CD1c-positive myeloid dendritic cell (primary cell): ENCODE results near the gene MYCT1.
"Not testable (repeated sequence)": the region's sequence is repeated elsewhere in the genome, so short reads cannot be mapped to it uniquely, and the experiment has no call there.

Experiments
- DNase-seq: peaks from one replicate; pipeline ENCODE4 v3.0.0-alpha.2; 2016; ENCODE audit errors: extremely low spot score

MYCT1 gene, protein sequence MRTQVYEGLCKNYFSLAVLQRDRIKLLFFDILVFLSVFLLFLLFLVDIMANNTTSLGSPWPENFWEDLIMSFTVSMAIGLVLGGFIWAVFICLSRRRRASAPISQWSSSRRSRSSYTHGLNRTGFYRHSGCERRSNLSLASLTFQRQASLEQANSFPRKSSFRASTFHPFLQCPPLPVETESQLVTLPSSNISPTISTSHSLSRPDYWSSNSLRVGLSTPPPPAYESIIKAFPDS

DNA sequence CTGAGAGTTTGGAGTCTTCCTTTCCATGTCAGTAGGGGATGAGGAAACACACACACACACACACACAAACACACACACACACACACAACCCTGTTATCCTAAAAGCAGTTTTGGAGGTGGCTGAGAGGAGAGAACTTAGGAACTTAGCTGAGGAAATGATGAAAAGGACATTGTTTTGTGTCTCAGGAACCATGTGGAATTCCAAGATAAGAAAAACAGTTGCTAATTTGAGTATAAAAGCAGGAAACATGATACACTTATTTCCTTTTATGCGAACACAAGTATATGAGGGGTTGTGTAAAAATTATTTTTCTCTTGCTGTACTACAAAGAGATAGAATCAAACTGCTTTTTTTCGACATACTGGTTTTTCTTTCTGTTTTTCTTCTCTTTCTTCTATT, at the start of gene MYCT1:
MYCT1 (plus strand) TSS at position 264 of the 400 bp plus-strand sequence; CDS start at position 270, 6 bp downstream.
- no peak for DNase-seq

- DNase-seq, result no peak
Measured at GRCh38 chr6:152648105-152648504, 49.6 kb upstream of the MYCT1 start.

DNA sequence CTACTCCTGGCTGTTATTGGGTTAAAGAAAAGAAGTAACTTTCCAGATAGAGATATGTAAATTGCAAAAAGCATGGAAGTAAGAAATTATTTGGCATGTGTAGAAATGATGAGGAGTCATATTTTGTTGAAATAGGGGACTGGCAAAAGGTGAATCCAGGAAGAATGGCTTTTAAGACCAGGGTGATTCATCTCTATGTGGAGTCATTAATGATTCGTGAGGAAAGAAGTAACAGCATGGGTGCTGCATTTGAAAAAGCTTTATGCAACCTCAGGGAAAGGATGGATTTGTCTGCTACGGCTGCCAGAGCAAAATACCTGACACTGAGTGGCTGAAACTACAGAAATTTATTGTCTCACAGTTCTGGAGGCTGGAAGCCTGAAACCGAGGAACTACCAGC, 45.7 kb upstream of the MYCT1 start:
- DNase-seq, result no peak

- no peak for DNase-seq
Measured at GRCh38 chr6:152661776-152662175, 35.9 kb upstream of the MYCT1 start.

DNA sequence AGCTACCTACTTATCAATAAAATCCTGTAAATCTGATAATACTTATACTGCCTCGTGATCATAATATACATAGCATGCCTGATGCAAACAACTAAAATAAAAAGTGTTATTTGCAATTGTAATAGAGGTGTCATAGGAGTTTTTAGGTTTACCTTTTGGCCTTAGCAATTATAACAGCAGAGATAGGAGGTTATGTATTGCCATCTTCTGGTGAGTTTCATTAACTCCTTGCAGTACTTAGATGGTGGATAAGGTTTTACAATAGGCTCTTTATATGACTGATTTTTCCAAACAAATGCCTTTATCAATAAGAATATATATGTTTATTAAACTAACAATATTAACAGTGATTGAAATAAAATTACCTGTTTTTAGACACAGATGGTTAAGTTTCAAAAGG, 27.8 kb upstream of the MYCT1 start:
- peak; percentile 1 for DNase-seq

DNA sequence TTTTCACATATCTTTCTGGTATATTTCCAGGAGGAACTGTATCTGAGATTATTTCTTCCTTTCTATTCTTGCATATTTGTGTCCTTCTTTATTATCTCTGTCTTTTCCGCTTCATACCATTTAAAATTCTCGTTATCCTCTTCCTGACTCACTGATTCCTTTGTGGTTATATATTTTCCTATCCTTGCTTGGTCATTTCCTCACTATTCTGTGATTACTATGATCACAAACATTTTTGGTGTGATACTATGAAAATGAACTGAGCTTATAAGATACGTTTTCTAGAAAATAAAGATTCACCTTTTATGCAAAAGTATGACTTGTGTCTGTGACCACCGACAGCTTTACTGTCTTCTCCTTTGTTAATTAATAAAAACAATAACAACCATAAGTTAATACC, 26.5 kb upstream of the MYCT1 start:
- DNase-seq, result no peak

- no peak for DNase-seq
Measured at GRCh38 chr6:152673236-152673635, 24.5 kb upstream of the MYCT1 start.

DNA sequence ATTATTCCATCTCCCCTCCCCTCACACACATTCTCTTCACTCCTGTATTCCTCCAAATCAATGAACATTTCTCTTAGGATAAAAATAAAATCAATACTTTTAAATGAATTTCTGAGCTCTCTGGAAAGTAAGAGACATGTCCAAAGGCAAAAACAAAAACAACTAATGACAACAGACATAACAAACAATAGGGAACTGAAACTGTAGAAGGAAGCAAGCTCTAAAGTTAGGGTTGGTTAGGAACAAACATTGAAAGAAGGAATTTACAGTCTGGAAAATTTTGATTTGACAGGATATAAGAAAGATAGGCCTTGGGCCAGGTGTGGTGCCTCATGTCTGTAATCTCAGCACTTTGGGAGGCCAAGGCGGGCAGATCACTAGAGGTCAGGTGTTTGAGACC, 17.5 kb upstream of the MYCT1 start:
- DNase-seq, result peak; percentile 35

DNA sequence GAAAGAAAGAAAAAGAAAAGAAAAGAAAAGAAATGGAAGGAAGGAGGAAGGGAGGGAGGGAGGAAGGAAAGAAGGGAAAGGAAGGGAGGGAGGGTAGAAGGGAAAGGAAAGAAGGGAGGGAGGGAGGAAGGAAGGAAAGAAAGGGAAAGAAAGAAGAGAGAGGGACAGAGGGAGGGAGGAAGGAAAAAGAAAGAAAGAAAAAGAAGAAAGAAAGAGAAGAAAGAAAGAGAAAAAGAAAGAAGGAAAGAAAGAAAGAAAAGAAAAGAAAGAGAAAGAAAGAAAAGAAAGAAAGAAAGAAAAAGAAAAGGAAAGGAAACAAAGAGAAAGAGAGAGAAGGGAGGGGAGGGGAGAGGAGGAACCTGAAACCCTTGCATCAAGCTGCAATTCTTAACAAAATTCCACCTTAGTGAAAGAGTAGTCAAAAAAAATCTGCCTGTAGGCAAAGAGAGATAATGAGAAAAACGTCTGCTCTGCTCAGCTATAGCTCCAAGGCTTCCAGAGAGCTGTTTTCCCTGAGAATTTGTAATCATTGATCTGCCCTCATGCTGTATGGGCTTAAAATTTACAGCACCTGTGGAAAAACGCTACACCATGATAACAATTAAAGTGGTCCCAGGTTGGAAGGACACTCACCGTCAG, 16.7 kb upstream of the MYCT1 start:
- DNase-seq, result no peak

DNA sequence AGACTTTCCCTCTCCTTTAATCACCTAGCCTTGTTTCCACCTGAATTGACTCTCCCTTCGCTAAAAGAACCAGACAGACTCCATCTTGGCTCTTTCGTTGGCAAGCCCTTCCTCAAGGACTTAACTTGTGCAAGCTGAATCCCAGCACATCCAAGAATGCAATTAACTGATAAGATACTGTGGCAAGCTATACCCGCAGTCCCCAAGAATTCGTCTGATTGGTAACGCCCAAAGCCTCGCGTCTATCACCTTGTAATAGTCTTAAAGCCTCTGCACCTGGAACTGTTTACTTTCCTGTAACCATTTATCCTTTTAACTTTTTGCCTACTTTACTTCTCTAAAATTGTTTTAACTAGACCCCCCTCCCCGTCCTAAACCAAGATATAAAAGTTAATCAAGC, 15.6 kb upstream of the MYCT1 start:
- no peak for DNase-seq

DNA sequence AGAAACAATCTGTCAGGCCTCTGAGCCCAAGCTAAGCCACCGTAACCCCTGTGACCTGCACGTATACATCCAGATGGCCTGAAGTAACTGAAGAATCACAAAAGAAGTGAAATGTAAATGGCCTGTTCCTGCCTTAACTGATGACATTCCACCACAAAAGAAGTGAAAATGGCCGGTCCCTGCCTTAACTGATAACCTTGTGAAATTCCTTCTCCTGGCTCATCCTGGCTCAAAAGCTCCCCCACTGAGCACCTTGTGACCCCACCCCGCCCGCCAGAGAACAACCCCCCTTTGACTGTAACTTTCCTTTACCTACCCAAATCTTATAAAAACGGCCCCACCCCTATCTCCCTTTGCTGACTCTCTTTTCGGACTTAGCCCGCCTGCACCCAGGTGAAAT, 14.8 kb upstream of the MYCT1 start:
- DNase-seq, result not testable (repeated sequence)

DNA sequence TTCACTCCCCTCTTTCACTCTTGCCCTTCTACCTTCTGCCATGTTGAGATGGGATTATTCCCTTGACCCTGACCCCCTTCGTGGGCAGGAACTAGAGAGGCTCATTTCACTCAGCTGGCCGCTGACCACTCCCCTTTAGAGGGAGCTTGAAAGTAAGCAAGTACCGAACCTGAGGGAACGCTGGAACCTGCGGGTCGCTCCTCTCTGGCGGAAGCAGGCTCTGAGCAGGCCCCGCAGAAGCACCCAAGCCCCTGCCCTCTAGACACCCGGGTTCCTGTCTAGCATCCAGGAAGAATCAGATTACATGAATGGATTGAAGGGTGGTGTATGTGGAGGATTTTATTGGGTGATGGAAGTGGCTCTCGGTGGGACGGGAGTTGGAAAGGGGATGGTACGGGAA, 11.9 kb upstream of the MYCT1 start:
- DNase-seq, result no peak

DNA sequence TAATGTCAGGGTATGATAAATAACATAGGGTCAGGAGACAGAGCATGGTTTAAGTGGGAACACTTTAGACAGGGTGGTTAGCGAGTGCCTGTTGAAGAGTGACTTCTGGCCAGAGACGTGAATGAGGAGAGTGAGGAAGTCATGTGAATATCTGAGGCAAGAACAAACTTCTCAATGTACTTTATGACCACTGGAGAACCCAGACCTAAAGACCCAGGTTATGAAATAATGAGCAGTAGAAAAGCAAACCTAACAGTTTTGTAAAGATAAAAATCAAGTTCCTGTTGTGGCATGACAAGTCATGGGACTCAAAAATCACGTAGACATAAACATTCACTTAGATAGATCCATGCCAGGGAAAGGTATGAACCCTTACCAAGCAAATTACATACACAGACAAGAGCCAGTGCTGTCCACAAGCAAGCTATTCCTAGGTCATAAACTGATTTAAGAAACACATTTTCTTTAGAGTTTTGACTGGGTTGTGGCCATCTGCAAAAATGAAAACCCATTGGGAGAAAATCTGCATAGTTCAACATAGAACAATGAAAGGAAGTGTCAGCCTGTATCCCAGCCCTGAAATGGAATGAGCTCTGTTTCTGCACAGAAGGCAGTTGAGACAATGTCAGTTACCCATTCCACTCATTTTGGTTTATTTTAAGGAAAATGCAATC, 2.2 kb upstream of the MYCT1 start:
- no peak for DNase-seq

DNA sequence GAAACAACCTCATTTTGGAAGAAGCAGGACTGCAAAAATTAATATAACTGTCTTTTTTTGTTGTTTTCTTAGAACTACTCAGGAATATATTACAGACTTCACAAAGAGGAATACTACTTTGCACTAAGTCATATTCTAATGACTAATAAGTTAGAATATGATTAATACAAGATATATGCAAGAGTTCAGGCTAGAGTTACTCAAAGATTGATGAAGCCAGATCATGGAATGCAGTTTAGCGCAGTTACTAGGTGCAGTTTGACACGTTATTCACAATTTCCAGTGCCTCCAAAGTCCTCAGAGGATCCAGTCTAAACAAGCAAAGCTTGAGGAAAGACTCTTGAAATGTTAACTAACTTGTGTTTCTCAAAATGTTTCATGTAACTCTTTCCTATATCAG, 1.2 kb upstream of the MYCT1 start:
- no peak for DNase-seq

- no peak for DNase-seq
Measured at GRCh38 chr6:152698692-152699091, 995 bp downstream of the MYCT1 start.

DNA sequence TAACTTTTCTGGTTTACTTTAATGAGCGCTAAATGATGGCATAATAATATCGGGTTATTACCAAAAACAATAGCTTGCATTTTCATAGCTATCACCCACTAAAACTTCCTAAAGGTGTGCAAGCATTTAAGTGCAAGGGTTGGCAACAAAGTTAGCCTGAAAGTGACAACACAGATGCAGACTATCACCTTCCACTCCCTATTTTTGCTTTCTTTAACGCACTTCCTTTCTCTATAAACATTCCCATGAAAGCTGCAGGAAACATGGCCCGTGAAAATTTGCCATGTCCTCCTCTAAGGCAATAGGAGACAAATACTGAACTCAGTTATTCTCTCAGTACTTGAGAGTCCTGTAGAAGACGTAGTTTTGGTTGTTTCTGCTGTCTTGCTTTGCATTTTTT, 2.7 kb downstream of the MYCT1 start:
- no peak for DNase-seq

DNA sequence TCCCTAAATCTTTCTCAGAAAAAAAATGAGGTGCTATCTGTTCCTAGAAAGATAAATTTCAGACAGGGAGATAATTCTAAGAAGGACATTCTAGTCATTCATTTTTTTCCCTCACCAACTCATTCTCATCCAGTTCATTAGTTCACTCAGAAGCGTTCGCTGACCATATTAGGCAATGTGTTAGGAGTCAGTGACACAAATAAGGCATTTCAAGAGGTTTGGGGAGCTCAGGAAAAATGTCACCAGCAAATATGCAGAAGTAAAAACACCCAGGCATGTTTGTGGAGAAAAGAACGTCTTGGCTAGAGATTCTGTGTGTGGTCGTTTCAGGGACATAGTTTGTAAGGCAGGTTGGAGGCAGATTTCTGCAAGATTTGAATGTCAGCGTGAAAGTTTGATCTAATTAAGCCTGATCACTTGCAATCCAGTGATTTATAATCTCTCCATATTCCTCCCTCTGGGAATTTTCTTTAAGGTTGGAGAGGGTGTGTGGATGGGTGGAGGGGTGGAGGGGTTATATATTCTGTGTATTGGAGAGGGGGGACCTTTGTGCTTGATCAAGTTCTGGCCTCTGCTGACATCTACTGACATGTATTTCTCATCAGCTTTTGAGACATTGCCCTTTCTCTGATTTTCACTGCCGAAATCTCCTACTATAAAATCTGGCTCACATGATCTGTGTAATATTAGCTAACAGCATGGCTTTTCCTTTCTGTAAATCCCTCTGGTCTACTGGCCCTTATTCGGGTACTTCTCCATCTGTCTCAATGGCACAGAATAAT, 3.6 kb downstream of the MYCT1 start:
- no peak for DNase-seq

DNA sequence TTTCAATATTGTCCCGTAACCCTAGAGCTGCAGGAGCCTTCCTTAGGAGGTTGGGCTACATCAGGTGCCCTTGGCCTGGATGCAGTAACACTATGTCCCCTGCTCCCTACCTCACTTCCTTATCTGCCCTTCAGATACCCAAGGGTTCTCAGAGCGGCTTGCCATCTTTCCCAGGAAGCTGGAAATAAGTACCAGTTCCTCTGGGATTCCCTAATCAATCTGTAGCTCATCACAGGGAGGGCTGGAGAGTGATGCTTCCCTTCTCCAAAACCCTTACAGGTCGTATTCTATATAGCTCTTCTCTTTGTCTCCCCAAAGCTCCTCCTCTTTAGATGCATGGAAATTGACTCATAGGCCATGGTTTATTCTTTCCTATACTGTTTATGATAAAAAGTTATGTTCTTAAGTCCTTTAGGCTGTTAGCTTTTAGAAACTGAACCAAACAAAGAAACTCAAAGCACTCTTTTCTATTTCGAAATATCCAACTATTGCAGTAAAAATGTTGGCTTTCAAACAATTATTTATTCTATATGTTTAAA, 4.2 kb downstream of the MYCT1 start:
- DNase-seq, result no peak

DNA sequence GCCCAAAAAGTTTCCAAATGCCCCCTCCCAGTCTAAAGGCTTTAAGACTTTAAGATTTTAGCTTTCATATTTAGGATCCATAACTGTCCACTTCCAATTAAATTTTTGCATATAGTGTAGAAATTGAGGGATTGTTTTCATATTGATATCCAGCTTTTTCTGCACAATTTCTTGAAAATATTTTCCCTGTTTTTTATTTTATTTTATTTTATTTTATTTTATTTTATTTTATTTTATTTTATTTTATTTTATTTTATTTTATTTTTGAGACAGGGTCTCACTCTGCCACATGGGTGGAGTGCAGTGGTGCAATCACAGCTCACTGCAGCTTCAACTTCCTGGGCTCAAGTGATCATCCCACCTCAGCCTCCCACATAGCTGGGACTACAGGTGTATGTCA, 6.1 kb downstream of the MYCT1 start:
- not testable (repeated sequence) for DNase-seq

GRCh38 chr6:152705327-152705726, 7.6 kb downstream of the MYCT1 start:
- no peak for DNase-seq

GRCh38 chr6:152716322-152716721, 18.6 kb downstream of the MYCT1 start:
- DNase-seq, result no peak

DNA sequence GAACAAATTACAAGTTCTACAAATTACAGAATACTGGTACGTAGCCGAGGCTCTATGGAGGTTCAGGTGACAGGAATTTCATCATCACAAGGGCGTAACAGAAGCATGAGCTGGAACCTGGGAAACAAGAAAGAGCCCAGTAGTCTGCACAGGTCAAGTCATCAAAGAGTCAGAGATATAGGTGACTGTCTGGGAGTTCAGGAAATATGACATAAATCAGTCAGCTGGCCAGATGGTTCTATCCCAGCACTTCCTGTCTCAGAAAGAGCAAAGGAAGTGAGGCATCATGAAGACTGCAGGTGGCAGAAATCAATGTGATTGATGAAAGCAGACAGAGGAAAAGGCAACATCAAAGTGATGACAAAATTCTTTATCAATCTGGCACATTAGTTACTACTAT, 23.3 kb downstream of the MYCT1 start:
- DNase-seq, result no peak
